ENCODE measurements around the gene PRRC2B.

PRRC2B gene

GRCh38 chr9:131475111-131475955, 81.4 kb downstream of the PRRC2B start:
- DNase-seq, result no peak

GRCh38 chr9:131475956-131476776, 82.3 kb downstream of the PRRC2B start:
- no peak for DNase-seq

- no peak for DNase-seq
Measured at GRCh38 chr9:131476777-131477345, 83.0 kb downstream of the PRRC2B start.

GRCh38 chr9:131477367-131477766, 83.5 kb downstream of the PRRC2B start:
- DNase-seq, result no peak

- no peak for DNase-seq
Measured at GRCh38 chr9:131477816-131478419, 84.0 kb downstream of the PRRC2B start.

GRCh38 chr9:131478421-131478868, 84.6 kb downstream of the PRRC2B start:
- peak; percentile 65 for DNase-seq

- DNase-seq, result no peak
Measured at GRCh38 chr9:131478911-131479310, 85.0 kb downstream of the PRRC2B start.

GRCh38 chr9:131480258-131480657, 86.4 kb downstream of the PRRC2B start:
- DNase-seq, result no peak

- DNase-seq, result no peak
Measured at GRCh38 chr9:131481441-131482342, 87.8 kb downstream of the PRRC2B start.

- DNase-seq, result no peak
Measured at GRCh38 chr9:131482343-131483006, 88.6 kb downstream of the PRRC2B start.

- DNase-seq, result no peak
Measured at GRCh38 chr9:131483319-131484050, 89.6 kb downstream of the PRRC2B start.

- DNase-seq, result no peak
Measured at GRCh38 chr9:131484051-131484445, 90.2 kb downstream of the PRRC2B start.

- DNase-seq, result no peak
Measured at GRCh38 chr9:131484560-131485185, 90.8 kb downstream of the PRRC2B start.

- DNase-seq, result no peak
Measured at GRCh38 chr9:131485206-131485605, 91.3 kb downstream of the PRRC2B start.

- DNase-seq, result no peak
Measured at GRCh38 chr9:131485728-131486422, 92.0 kb downstream of the PRRC2B start.

- DNase-seq, result no peak
Measured at GRCh38 chr9:131487001-131487400, 93.1 kb downstream of the PRRC2B start.

- DNase-seq, result no peak
Measured at GRCh38 chr9:131487621-131488031, 93.7 kb downstream of the PRRC2B start.

- no peak for DNase-seq
Measured at GRCh38 chr9:131490514-131490913, 96.6 kb downstream of the PRRC2B start.

GRCh38 chr9:131491001-131491710, 97.3 kb downstream of the PRRC2B start:
- DNase-seq, result no peak

Measured in activated T-cell treated with anti-CD3 and anti-CD28 coated beads, Interleukin-2, amount 50 U/mL, for 1 hour (primary cell).